ENCODE measurements around the gene ZNF441. TPM values are rescaled to one million over a fixed set of nuclear protein-coding genes. Genes with fewer than 3 reads are reported as not detected.
"Not testable (repeated sequence)": the region's sequence is repeated elsewhere in the genome, so short reads cannot be mapped to it uniquely, and the experiment has no call there.

The ZNF441 gene
- total RNA-seq, 1 donor from 2014 or later = 2.0 TPM

- TF ChIP-seq, protein P1, sequence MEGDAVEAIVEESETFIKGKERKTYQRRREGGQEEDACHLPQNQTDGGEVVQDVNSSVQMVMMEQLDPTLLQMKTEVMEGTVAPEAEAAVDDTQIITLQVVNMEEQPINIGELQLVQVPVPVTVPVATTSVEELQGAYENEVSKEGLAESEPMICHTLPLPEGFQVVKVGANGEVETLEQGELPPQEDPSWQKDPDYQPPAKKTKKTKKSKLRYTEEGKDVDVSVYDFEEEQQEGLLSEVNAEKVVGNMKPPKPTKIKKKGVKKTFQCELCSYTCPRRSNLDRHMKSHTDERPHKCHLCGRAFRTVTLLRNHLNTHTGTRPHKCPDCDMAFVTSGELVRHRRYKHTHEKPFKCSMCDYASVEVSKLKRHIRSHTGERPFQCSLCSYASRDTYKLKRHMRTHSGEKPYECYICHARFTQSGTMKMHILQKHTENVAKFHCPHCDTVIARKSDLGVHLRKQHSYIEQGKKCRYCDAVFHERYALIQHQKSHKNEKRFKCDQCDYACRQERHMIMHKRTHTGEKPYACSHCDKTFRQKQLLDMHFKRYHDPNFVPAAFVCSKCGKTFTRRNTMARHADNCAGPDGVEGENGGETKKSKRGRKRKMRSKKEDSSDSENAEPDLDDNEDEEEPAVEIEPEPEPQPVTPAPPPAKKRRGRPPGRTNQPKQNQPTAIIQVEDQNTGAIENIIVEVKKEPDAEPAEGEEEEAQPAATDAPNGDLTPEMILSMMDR (conservative IDR thresholded peaks at IDR 0.05; ENCODE audit: low read depth, low read length) = no peak
- no peak for DNase-seq (ENCODE audit: low read depth)
- no peak overlapping the region for H3K4me3 ChIP-seq (ENCODE audit: low read depth, low read length)
Observed at GRCh38 chr19:11821474-11822109, 54.8 kb downstream of the ZNF441 start.

- not testable (repeated sequence) for DNase-seq (ENCODE audit: low read depth); H3K4me3 ChIP-seq (ENCODE audit: low read depth, low read length)
Observed at GRCh38 chr19:11828957-11829876, 62.4 kb downstream of the ZNF441 start.

- DNase-seq (ENCODE audit: low read depth) = no peak
- TF ChIP-seq, protein P1 (conservative IDR thresholded peaks at IDR 0.05; ENCODE audit: low read depth, low read length) = no peak
- H3K4me3 ChIP-seq (ENCODE audit: low read depth, low read length) = no peak overlapping the region
Observed at GRCh38 chr19:11832253-11832912, 65.6 kb downstream of the ZNF441 start.

DNA sequence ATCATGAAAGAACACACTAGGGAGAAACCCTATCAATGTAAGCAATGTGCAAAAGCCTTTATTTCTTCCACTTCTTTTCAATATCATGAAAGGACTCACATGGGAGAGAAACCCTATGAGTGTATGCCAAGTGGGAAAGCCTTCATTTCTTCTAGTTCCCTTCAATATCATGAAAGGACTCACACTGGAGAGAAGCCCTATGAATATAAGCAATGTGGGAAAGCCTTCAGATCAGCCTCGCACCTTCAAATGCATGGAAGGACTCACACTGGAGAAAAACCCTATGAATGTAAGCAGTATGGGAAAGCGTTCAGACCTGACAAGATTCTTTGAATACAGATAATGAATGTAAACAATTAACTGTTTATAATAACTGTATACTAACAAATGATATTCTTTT lies 66.7 kb downstream of the ZNF441 start:
- TF ChIP-seq, protein P1 (conservative IDR thresholded peaks at IDR 0.05; ENCODE audit: low read depth, low read length) = no peak
- DNase-seq (ENCODE audit: low read depth) = no peak
- H3K4me3 ChIP-seq (ENCODE audit: low read depth, low read length) = no peak overlapping the region

Other genes with a start within 250 kb of the ZNF441 start
- 58.9 and 59.0 TPM in 2 replicates for gene ECSIT, start 237.9 kb upstream of the ZNF441 start, total RNA-seq
- 5.6 and 16.1 TPM in 2 replicates for gene CNN1, start 228.1 kb upstream of the ZNF441 start, total RNA-seq
- gene ELOF1, start 207.8 kb upstream of the ZNF441 start, total RNA-seq = 49.8 and 95.5 TPM in 2 replicates
- gene ACP5, start 189.4 kb upstream of the ZNF441 start, total RNA-seq = 3.3 and 4.4 TPM in 2 replicates
- gene ZNF627, start 169.5 kb upstream of the ZNF441 start, total RNA-seq = 10.0 and 12.5 TPM in 2 replicates
- 6.5 and 7.4 TPM in 2 replicates for gene ZNF823, start 28.1 kb upstream of the ZNF441 start, total RNA-seq
- gene ZNF491, start 31.5 kb downstream of the ZNF441 start, total RNA-seq = 0.17 and 0.29 TPM in 2 replicates
- 2.7 and 2.9 TPM in 2 replicates for gene ZNF440, start 47.3 kb downstream of the ZNF441 start, total RNA-seq
- 2.4 and 3.1 TPM in 2 replicates for gene ZNF439, start 81.7 kb downstream of the ZNF441 start, total RNA-seq
- 11.0 and 15.0 TPM in 2 replicates for gene ZNF69, start 120.8 kb downstream of the ZNF441 start, total RNA-seq
- gene ZNF700, start 158.1 kb downstream of the ZNF441 start, total RNA-seq = 4.4 and 7.9 TPM in 2 replicates
- 0.58 and 1.7 TPM in 2 replicates for gene ZNF763, start 198.0 kb downstream of the ZNF441 start, total RNA-seq

Data from epithelial cell of proximal tubule (primary cell).